GM21367 (cell line): ENCODE results near the gene ZNF462.
"Not testable (repeated sequence)": the region's sequence is repeated elsewhere in the genome, so short reads cannot be mapped to it uniquely, and the experiment has no call there.

Experiments used
- ATAC-seq: cut with Tn5 transposase; IDR thresholded peaks from one replicate; pipeline ENCODE4 v1.9.1; 2021; ENCODE audit not compliant: unreplicated experiment

Gene ZNF462

DNA sequence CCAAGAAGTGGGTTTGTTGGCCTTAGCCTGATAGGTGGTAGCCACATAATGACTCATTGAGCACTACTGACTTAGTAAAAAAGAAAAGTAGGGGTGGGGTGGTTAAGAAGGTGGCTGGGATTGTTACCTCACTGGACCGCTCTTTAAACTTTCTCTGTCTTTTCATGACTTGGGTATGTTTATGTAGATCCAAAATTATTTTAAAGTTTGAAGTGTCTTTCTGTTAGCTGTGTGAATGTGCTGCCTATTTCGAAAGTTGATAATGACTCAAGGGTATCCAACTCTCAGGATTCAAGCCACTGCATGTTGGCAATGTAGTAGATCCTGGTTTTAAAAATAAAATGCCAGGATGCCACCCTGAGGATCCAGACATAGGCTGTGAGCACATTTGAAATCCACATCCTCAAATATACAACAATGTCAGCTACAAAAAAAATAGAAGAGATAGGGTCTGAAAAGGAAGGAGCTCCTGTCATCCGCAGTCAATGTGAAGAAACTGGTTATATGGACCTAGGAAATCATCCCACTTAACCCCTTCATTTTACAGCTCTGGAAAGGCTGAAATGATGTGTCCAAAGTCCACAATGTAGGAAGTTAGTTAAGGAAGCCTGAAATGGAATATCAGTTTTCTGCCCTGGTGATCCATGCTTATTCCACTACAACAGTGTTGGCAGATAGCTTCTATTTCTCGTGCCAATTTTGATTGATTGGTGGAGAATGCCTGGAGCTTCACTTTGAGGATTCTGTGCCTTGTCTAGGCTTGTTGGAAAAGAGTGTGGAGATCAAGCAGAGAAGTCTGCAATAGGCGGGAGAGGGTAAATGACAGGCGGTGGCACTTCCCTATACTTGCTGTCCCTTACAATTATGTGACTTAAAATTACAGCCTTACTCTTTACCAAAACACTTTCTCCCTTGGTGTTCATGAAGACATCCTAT, 23.4 kb downstream of the ZNF462 start:
- ATAC-seq = no peak

DNA sequence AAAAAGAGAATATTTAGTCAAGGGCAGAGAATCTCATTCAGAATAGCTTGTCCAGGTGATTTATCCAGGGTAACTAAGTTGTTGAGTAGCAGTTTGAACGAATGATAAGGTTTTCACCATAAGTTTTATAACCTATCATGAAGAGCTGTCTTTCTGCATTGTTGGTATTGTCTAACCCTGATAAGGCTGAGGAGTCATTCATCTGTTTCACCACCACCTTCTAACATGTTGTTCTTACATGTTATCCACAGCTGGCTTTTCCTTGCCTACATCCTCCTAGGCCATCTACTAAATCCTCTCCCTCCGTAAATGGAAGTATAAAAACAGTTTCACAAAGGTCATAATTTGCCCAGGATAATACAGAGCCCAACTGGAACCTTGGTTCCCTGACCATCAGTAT, 24.1 kb downstream of the ZNF462 start:
- no peak for ATAC-seq

DNA sequence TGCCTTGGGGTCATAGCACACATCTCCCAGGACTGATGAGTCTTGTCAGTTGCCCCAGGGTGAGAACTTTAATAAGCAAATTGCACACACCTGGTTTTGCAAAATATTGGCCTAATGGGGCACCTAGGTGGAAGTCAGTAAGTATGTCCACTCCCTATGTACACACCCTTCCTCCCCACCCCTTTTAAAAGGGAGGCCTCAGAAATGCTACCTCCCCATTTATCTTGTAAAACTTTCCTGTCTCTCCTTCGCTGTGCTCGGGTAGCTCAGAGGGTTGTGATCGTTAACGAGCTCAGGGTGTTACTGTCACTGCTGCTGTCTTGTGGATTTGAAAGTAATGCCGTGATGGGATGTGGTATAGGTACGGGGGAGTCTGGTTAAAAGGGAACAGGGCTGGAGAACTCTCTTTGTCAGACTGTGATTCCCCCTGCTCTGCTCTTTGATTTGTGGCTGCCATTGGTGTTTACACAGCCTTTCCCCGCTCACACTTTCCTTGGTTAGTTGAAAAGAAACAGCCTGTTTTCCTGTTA, 26.2 kb downstream of the ZNF462 start:
- no peak for ATAC-seq

DNA sequence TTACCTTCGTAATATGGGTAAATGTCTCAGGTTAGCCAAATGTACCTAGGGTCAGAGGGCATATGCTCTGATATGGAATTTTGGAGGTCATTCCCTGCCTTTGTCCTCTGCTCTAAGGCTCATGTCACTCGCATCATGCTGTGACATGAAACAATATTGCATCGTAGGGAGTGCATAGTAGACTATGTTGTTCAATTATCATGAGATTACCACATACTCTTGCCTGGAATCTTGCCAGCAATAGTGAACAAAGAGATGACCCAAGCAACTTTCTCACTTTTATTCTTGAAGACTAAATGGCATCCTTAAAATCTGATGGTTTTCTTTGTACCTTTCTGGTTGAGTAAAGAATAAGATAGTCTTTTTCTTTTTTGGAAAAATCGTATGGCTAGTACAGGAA, 27.6 kb downstream of the ZNF462 start:
- ATAC-seq = no peak

DNA sequence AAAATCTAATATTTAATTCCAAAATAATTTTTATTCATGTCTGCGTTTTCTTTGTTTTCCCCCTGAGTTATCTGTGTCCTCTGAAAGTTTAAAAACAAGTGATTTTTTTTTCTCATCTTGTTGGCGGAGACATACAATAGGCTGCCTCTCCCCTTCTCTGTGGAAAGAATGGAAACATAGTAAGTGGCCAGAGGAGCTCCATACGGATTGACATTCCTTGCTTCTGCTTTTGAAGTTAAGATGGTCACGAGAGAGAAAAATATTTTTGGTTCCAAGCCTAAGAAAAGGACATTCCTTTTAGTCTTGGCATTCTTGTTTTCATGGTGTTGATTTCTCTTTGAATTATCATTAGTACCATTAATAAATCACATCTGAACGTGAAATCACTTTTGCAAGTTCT, 28.3 kb downstream of the ZNF462 start:
- ATAC-seq = no peak

DNA sequence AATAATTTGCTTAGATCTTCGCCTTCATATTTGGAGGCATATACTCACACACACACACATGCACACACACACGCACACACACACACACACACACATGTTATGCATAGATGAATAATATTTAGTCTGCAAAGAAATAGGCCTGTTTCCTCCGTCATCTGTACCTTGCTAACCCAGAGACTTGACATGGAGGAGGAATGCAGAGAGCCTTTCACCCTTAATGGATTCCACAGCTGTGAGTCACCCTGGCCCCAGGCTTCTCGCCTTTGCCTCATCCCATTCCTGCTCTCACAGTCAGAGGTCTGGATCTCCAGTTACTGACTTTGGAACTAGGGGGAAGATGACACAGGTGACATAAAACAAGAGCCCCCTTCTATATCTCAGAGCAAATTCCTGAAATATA, 29.7 kb downstream of the ZNF462 start:
- ATAC-seq = no peak

DNA sequence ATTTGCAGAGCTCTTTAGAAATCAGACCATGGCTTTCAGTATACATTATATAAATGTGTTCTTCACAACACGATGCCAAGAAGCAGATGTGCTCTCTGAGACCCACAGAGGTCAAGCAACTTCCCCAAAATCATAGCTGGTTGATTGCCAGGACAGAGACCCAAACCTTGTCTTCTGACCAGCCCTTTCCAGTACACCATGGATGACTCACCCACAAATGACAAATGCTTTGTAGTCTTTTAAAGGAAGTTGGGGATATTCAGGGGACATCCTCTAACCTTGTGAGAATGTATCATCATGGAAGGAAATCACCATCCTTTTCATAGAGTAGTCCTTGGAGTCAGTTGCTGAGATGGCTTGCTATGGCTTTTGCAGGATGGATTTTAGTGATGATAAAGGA, 30.1 kb downstream of the ZNF462 start:
- ATAC-seq = no peak

DNA sequence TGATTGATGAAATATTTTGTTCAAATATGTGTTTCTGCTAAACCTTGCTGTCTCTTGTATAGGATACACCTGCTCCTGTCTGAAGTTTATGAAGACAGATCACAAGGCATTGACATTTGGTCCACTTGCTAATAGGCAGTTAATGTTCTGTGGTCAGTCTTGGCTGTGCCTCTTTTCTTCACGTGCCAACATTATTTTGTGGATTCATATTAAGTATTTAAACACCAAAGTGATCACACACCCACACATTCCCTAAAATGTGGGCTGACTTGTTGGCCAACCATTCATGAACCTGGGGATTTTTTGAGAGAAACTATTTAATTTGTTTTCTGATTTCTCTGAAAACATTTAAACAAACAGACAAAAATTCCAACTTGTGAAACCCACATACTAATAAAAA, 33.7 kb downstream of the ZNF462 start:
- ATAC-seq = no peak

DNA sequence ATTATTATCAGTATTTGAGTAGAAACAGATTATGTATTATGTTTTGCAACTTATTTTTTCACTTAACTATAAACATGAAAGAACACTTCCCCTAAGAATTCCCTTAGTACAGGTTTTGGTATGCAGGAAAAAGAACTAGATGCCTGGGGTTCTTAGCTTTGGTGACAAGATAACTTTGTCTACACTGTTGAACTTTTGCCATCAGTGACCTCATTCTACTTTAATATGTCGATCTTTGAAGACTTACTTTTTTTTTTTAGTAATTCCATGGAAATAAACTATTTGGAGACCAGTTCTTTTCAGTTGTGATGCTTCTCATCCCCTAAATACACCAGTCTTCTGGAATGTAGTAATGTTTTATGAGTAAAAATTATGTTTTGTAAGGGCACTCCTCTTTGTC, 34.3 kb downstream of the ZNF462 start:
- no peak for ATAC-seq

DNA sequence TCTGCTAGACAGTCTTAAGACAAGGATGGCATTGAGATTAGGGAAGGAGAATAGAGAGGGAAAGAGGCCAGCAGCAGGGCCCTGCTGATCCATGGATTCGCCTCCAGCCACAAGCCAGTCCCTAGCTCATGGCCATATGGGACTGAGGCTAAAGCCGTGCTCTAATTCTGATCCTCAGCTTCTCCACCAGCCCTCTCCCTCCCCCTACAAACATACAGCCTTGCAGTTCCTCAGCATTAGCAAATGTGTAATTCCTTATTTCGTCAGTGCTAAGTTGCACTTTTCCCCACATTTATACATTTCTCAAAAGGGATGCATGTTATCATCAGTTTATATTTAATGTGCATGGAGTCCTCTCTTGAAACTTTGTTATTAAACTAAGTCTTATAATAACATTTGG, 34.8 kb downstream of the ZNF462 start:
- ATAC-seq = no peak

DNA sequence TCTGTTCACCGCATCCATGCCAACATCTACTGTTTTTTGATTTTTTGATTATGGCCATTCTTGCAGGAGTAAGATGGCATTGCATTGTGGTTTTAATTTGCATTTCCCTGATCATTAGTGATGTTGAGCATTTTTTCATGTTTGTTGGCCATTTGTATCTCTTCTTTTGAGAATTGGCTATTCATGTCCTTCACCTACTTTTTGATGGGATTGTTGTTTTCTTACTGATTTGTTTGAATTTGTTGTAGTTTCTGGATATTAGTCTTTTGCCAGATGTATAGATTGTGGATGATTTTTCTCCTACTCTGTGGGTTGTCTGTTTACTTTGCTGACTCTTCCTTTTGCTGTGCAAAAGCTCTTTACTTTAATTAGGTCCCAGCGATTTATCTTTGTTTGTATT, 37.6 kb downstream of the ZNF462 start:
- ATAC-seq = not testable (repeated sequence)

DNA sequence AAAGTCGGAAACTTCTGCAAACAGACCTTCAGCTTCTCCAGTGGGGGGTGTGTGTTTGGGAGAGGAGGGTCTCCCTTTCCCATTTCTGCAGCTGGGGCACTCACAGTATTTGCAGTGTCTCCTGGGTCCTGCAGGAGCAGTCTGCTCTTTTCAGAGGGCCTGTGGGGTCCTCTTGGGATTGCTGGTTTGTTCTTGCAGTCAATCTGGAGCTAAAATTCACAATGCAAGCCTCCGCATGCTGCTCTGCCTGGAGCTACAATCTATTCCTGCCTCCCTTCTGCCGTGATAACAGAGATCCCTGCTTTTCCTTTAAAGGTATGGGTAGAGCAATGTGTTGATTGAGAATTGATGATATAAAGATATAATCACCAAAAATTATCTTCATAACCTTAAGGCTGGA, 43.2 kb downstream of the ZNF462 start:
- ATAC-seq = no peak

DNA sequence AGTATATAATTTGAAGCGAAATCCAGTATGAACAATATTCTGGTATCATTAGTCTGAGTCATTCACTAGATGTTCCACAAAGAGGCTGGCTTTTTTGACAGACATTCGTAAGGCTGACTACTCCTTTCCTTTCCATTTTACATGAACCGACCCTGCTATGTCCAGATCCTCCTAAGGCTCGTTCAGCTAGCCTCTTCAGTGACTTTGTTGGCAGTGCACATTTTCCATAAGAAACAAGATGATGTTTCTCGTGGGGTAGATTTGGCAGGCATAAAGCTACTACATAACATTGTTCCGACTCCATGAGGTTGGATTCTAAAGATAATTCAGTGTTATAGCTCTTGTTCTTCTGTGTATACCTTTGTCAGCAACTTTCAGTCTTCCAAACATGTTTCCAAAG, 49.0 kb downstream of the ZNF462 start:
- no peak for ATAC-seq

DNA sequence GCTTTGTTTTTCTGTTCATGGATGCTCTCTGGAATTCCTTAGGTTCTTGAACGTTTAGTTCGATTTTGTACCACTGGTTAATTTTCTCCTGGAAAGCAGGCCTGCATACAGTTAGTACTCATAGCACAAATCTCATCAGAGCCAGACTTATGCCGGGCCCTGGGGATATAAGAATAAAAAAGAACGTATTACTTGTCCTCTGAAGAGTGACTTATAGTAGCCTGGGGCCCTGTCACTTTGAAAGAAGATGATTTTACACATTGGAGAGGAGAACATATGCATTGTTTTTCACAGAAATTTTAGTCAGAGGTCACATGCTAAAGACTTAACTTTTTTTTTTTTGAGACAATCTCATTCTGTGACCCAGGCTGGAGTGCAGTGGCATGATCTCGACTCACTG, 50.3 kb downstream of the ZNF462 start:
- ATAC-seq = no peak

DNA sequence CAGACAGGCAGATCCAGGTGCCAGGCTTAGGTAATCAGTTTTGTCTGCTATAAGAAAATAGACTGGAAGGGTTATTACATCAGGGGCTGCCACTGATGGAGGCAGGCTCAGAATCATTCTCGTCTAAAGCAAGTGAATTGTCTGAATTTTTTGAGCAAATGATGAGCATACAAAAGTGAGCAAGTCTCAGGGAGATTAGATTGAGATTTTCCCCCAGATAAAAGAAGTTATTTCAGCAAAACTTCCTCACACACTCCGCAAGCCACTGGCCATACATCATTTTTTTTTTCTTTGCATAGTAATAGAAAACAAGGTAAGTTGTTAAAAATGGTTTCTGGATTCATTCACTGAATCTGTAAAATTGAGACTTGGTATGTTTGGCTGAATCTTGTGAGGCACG, 52.9 kb downstream of the ZNF462 start:
- ATAC-seq = no peak

DNA sequence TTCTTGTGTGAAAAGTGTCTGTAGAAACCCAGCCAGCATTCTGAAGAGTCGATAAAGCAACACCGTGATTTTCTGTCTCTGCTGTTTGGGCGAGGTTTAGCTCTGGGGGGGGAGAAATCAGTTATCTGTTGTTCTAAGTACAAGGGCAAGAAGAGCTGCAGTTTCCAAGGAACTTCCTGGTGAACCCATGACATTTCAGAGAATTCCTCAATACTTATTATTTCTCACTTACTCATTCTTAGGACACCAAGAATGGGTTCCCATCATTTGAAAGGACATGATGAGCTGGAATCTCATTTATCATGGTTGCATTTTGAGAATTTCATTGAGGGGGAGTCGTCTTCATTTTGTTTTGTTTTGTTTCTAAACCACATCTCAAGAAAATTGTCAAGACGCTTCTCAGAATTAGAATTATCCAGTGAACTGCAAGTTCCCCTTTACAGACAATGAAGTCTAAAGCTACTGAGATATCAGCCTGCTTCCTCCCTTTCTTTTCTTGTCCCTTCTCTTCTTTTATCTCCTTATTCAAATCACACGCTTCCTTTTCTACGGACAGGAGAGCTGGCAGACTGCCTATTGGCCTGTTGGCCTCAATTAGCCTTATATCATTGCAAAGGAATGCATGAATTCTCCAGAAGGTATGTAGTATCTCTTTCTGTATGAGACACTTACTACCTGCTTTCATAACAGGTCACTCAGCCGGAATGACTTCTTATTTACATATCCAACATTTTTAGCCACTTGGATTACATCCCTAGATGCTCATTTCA, 53.7 kb downstream of the ZNF462 start:
- no peak for ATAC-seq

DNA sequence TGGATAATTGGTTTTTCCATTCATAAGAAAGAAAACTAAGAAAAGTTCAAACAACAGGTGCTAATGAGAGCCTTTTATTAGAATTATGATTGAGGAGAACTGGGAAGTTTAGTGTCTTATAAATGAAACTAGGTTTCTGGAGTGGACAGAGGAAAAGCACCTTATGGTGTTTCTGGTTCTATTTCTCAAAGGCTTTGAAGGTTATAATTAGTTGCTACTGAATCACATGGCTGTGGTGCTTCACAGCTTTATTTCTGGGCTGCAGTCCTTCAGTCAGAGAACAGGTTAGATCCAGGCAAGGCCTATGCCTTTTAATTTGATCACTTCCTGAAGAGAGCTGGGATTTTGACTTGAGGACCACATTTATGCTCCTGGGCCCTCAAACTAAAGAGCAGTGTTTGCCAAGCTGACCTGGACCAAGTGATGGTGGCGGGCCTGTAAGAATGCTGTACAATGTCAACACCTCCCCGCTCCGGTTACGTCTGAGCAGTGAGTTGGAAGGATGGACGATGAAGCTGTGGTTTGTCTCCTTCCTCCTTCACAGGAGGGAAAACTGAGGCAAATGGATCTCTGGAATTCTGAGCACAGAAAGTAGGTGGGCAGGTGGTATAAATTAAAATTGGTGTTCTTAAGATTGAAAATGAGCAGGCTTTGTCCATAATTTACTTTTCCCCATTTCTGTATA, 56.0 kb downstream of the ZNF462 start:
- no peak for ATAC-seq

DNA sequence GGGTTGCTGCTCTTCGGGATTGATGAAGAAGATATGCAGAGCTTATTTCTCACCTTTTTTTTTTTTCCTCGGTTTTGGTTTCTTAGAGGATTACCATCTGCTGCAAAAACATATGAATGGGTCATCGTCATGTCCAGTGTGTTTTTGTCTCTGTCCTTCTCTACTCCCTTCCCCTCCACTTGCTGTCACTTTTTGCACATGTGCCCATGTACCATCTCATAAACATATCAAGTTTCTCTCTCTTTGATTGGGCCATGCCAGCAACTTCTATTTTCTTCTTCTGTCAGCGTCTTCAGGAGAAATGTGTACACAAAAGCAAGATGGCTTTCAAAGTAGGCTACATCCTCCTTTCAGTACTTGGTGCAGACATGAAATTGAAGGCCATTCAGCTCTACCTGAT, 57.1 kb downstream of the ZNF462 start:
- ATAC-seq = no peak

DNA sequence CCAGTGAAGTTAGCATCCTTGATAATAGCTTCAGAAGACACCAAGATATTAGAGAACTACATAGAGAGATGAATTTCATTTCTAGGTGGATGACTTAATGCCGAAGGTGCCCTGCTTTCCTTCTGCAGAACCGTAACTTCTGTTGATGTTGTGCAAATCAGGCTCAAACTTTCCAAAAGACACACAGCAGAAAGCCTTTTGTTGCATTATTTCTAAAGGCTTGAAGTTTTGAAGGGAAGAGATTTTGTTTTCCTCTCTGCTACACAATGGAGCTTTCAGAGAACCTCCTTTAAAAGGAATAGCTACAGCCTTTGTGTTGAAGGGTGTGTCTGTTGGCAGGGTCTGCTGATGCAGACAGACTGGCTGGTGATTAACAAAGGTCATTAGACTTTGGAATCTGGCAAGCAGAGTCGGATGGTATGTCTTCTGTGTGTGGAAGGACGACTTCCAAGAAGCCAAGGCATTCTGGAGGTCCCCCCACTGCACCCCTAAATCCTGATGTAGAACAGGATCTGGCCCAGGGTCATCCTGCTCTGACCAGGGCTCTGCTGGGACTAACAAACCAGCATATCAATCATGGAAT, 57.8 kb downstream of the ZNF462 start:
- ATAC-seq = no peak

DNA sequence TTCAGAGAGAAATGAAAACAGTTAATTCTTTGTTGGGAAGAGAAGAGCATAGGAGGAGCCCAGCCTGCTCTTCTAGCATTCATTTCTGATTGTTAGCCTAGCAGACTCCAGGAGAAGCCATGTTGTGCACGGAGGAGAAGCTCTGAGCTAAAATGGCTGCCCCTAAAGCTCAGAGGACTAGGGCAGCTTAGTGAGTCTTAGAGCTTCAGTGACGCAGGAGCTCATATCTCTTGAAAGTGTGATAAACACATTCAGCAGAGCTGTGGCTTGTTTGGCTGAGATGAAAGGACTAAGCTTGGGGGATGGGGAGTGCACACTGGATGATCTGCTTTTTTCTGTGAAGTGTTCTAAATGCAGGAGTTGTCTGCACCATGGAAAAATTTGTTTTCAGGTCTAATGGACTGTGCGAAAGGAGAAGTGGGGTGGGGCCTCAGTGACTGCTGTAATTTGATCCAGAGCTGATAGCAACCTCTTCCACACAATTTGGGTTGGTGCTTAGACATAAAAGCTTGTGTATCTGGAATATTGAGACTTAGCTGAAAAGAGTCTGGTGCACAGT, 58.5 kb downstream of the ZNF462 start:
- no peak for ATAC-seq

DNA sequence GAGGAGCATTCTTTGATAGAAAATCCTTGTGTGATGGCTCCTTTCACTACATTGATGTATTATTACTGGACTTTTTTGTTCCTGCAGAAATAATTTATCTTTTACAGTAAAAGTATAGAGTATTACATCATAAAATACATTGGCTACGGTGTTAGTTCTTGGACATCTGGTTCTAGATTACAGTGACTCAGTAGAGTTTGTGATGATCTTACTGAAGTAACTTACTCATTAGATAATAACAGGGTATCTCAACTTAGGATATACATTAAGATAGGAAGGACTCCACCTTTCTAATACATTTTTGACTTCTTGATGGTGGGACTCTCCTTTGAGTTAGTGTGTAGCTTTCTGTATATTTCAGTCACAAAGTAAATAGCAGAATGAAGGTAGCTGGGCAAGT, 59.1 kb downstream of the ZNF462 start:
- ATAC-seq = no peak
